HUES64 (cell line): ENCODE measurements around the gene FAM107A.

ENCODE experiments used
- H3K27ac ChIP-seq: 2 replicates; pipeline ENCODE4 v1.7.0; 2013; ENCODE audit warnings: low read depth, low read length, inconsistent platforms
- H3K27me3 ChIP-seq: 2 replicates; pipeline ENCODE4 v1.6.1; 2013; ENCODE audit warnings: mild to moderate bottlenecking, low read length; ENCODE audit not compliant: insufficient read depth
- H3K36me3 ChIP-seq: 2 replicates; pipeline ENCODE4 v1.6.1; 2013; ENCODE audit warnings: mild to moderate bottlenecking, low read length; ENCODE audit not compliant: insufficient read depth
- H3K4me1 ChIP-seq: 2 replicates; pipeline ENCODE4 v1.6.1; 2013; ENCODE audit warnings: mild to moderate bottlenecking, low read length, moderate library complexity; ENCODE audit not compliant: insufficient read depth
- H3K4me3 ChIP-seq: 2 replicates; pipeline ENCODE4 v1.5.1; 2013; ENCODE audit warnings: mild to moderate bottlenecking, low read length, moderate library complexity
- H3K9ac ChIP-seq: 2 replicates; pipeline ENCODE4 v1.6.1; 2013; ENCODE audit warnings: mild to moderate bottlenecking, low read depth, low read length
- H3K9me3 ChIP-seq: 2 replicates; pipeline ENCODE4 v1.6.1; 2013; ENCODE audit warnings: low read depth, low read length; ENCODE audit not compliant: insufficient read depth
- WGBS: fragments of 150-250, 120-280 bp; methylation state at CpG from one replicate; pipeline ENCODE4 v1.1.7; 2013; ENCODE audit warnings: missing lambda C conversion rate; 5-methylcytosine and 5-hydroxymethylcytosine counted together

FAM107A gene

DNA sequence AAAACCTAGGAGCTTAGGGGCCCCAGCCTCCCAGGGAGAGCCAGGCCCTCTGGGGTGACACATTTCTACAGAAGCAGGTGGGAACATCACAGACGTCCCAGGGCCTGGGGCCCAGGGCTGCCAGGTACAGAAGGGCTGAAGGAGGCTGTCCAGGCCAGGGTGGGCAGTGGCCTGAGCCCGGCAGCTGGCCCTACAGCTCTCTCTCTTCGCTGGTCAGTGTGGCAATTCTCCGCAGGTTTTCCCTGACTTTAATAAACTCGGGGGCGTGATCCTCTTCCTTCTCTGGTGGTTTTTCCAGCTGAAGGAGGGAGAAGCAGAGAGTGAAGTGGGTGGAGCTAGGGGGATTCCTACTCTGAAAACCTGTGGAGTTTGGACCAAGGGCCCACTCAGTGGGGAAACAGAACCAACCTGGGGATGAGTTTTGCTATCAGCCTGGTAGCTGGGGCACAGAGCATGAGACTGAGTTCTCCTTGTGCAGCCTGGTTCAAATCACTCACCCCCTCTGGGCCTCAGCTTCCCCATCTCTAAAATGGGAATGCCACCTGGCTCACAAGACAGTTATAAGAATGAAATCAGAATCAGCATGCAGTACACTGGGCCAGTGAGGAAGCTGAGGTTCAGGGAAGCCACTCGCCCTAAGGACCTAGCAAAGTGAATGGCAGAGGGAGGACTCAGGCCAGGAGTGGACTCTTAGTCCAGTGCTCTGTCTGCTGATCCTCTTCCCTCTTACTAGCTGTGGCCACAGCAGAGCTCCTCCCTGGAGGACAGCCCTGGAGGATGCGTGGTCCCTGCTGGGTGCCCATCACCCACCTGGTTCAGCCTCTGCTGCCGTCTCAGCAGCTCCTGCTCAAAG, 10.6 kb downstream of the FAM107A start:
- 86% methylated on average over 9 of the region's 9 CpGs for WGBS
- H3K27ac ChIP-seq, result no peak overlapping the region

DNA sequence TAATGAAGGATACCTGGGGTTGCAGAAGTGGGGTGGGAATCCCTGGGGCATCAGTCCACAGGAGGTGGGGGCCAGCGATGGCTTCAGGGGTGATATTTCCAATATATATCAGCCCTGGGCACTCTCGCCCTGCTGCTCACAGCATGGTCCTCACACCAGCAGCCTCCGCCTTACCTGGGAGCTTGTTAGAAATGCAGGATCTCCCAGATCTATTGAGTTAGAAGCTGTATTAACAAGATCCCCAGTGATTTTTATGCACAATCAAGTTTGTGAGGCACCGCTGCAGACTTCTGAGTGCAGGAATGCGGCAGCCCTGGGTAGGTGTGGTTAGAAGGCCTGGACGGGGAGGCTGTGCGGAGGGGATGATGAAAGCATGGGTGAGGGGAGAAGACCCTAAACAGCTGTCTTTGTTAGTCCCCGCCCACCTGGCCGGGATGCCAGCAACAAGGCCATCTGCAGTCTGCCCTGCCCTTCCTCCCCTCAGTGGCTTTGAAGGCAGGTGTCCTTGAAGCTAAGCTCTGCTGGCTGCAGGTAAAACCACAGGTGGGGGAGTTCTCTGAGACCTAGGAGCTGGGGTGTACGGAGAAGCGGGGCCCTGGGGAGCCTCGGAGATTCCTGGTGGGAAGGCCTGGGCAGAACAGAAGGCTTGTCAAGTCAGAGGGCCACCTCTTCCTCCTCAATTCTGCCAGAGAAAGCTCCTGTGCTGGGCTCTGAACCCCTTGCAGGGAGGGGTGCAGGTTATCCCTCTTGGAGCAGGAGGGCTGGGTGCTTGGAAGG, 11.4 kb downstream of the FAM107A start:
- Histone ChIP-seq H3K9me3 (no peaks in the 10 kb centered on the region), H3K27ac (peak overlapping the region; percentile 24; the same call in 1 of the 2 replicates), H3K4me3 (no peak overlapping the region), H3K4me1 (peaks cover 15% of the 10 kb centered on the region), H3K36me3 (no peaks in the 10 kb centered on the region), H3K27me3 (no peaks in the 10 kb centered on the region), H3K9ac (no peak overlapping the region; the same call in 1 of the 2 replicates)
- WGBS, result 51% methylated on average over 12 of the region's 12 CpGs

More for the DNA sequence above, 10.6 kb downstream of the FAM107A start:
- H3K9me3 ChIP-seq, result no peaks in the 10 kb centered on the region
- no peaks in the 10 kb centered on the region for H3K27me3 ChIP-seq
- peaks cover 15% of the 10 kb centered on the region for H3K4me1 ChIP-seq
- H3K4me3 ChIP-seq, result no peak overlapping the region
- no peak overlapping the region; the same call in 1 of the 2 replicates for H3K9ac ChIP-seq
- H3K36me3 ChIP-seq, result no peaks in the 10 kb centered on the region

DNA sequence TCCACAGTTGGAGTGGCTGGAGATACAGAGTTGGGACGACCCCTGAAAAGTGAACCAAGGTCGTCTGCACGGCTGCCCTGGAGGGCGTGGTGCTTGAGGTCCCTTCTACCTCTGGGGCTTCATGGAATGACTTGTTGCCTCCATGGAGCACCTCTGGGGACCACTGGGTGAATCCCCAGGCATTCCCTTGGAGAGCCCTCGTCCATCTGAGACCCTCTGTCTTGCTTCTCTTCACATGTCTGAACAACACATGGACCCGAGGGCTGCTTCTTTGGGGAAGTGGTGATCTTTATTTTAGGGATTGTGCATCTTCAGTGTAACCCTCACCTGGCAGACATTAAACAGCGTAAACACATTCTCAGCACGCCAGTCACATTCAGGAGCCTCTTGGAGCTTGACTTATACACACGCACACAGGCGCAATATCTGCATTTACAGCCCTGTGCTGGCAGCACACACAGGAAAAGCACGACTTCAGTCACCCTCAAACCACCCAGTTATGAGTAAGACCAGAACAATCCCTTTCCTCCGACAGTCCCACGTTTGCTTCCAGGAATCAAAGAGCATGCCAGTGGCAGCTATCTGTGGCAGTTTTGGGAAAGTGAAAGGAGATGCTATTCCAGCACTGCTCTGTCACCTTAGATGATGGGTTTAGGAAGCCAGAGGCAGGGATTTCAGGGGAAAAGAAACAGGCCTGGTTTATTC, 12.6 kb downstream of the FAM107A start:
- Histone ChIP-seq H3K27ac (no peak overlapping the region), H3K9ac (no peak overlapping the region), H3K36me3 (no peaks in the 10 kb centered on the region), H3K9me3 (no peaks in the 10 kb centered on the region), H3K4me3 (no peak overlapping the region), H3K27me3 (no peaks in the 10 kb centered on the region), H3K4me1 (peaks cover 15% of the 10 kb centered on the region)
- 85% methylated on average over 13 of the region's 13 CpGs for WGBS

DNA sequence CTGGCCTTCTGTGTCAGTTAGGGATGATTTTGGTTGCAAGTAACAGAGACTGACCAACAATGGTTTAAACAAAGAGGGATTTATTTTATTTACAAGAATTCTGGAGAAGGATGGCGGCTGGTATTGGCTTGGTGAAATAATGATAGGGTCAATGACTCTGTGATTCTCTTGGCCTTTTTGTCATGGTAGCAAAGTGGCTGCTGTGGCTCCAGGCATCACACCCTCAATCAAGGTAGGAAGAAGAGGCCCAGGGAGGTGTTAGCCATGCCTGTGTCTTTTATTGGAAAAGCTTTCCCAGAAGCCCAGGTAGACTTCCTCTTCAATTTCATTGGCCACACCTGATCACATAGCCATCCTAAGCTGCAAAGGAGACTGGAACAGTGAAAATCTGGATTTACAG, 13.1 kb downstream of the FAM107A start:
- Histone ChIP-seq H3K9ac (no peak overlapping the region), H3K36me3 (no peaks in the 10 kb centered on the region), H3K4me3 (no peak overlapping the region), H3K27me3 (no peaks in the 10 kb centered on the region), H3K27ac (no peak overlapping the region), H3K4me1 (peaks cover 15% of the 10 kb centered on the region), H3K9me3 (no peaks in the 10 kb centered on the region)
- 98% methylated on average over 1 of the region's 1 CpG for WGBS

DNA sequence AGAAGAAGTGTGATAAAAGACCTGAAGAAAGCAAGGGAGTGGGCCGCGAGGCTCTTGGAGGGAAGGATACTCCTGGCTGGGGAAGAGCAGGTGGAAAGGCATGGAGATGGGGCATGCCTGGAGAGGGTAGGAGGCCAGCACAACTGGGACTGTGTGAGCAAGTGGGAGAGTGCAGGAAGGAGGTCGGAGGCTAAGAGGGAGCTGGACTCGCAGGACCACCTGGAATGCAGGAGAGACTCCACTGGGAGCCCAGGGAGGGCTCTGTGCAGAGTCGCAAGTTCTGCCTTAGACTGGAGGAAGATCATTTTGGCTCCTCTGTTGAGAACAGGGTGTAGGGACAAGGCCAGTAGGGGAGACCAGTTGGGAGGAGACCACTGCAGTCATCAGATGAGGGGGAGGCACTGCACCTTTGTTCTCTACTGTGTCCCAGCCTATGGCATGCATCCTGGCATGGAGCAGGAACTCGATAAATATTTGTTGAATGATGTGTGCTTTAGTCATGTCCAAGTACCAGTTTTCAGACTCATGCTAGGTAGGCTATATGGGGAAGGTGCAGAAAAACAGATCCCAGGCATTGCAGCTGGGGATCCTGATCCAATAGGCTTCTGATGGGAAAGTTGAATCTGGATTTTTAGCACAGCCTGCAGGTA, 13.7 kb downstream of the FAM107A start:
- Histone ChIP-seq H3K36me3 (no peaks in the 10 kb centered on the region), H3K9ac (no peak overlapping the region), H3K9me3 (no peaks in the 10 kb centered on the region), H3K4me3 (no peak overlapping the region), H3K27ac (no peak overlapping the region), H3K4me1 (peaks cover 15% of the 10 kb centered on the region), H3K27me3 (no peaks in the 10 kb centered on the region)
- 77% methylated on average over 6 of the region's 6 CpGs for WGBS

DNA sequence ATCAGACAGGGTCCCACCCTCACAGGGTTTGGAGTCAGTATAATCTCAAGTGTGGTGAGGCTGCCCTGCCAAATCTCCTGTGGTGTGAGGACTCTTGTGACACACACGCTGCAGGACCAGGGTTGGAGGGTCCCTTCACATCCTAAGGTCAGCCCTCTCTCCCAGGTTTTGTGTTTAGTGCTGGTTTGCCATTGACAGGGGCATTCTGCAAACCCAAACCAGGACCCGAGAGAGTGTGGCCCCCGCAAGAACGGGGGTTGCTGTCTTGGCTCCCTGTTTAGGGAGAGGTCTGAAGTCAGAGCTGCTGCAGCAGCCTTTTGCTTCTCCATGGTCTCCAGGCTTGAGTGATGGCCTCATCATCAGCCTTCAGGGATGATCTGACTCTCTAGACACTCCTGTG, 14.7 kb downstream of the FAM107A start:
- WGBS, result 87% methylated on average over 4 of the region's 4 CpGs
- H3K27ac ChIP-seq, result no peak overlapping the region
- peaks cover 15% of the 10 kb centered on the region for H3K4me1 ChIP-seq
- H3K9ac ChIP-seq, result no peak overlapping the region
- H3K4me3 ChIP-seq, result no peak overlapping the region
- no peaks in the 10 kb centered on the region for H3K9me3 ChIP-seq
- no peaks in the 10 kb centered on the region for H3K36me3 ChIP-seq
- H3K27me3 ChIP-seq, result no peaks in the 10 kb centered on the region

DNA sequence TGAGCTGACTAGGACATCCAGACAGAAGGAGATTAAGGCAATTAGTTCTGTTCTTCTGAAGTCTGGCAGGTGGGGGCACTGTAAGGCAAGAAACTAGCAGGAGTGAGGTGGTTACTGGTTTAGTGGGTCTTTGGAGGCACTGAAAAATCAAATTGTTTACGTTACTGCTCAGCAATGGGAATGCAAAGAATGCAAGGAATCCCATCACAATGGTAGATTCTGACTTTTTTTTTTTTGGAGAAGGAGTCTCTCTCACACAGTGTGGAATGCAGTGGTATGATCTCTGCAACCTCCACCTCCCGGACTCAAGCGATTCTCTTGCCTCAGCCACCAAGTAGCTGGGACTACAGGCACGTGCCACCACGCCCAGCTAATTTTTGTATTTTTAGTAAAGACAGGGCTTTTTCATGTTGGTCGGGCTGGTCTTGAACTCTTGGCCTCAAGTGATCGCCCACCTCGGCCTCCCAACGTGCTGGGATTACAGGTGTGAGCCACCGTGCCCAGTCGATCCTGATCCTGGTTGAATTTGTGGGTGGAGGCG, 16.4 kb downstream of the FAM107A start:
- Histone ChIP-seq H3K9me3 (no peaks in the 10 kb centered on the region), H3K4me1 (peaks cover 9% of the 10 kb centered on the region), H3K4me3 (no peak overlapping the region), H3K9ac (no peak overlapping the region), H3K27me3 (no peaks in the 10 kb centered on the region), H3K36me3 (no peaks in the 10 kb centered on the region), H3K27ac (peak overlapping the region; percentile 80)
- WGBS, result 63% methylated on average over 12 of the region's 12 CpGs

DNA sequence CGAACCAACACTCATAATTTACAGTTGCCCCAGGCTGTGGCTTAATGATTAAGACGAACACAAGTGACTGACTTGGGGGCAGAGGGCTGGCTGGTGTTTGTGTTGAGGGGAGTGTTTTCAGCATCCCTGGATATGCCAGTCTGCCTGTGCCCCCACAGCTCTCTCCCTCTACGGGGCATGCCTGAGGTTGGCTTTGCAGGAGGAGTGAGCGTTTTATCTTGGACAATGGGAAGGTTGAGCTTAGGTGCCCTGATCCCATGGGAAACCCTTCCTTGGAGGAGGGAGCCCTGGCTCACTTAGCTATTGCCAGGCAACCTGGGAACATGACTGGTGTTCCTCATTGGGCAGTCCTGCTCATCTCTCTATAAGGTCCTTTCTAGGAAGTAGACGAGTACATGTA, 17.6 kb downstream of the FAM107A start:
- H3K27ac ChIP-seq, result no peak overlapping the region

DNA sequence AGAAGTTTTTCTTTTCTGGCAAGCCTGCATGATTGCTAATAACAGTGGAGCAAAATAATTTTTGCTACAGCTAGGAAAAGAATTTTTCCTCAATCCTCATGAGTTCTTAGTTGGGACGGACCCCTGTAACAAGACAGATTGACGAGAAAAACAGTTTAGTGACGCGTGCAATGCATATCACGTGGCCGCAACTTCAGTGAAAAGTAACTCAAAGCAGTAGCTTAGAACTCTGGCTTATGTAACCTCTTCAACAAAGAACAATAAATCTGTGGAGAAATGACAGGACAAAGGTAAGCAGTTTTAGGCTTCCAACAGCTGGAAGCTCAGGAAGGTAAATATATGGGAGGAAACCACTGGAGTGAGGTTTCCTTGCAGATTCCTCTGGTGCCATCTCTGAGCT, 19.7 kb downstream of the FAM107A start:
- Histone ChIP-seq H3K9me3 (0 out of 2 replicates have a peak, but pooled peaks cover 4% of the 10 kb centered on the region), H3K27ac (no peak overlapping the region), H3K4me3 (no peak overlapping the region), H3K4me1 (no peaks in the 10 kb centered on the region), H3K9ac (no peak overlapping the region), H3K27me3 (no peaks in the 10 kb centered on the region), H3K36me3 (no peaks in the 10 kb centered on the region)
- 91% methylated on average over 6 of the region's 6 CpGs for WGBS

More for the DNA sequence above, 17.6 kb downstream of the FAM107A start:
- no peaks in the 10 kb centered on the region for H3K9me3 ChIP-seq
- H3K4me1 ChIP-seq, result no peaks in the 10 kb centered on the region
- H3K27me3 ChIP-seq, result no peaks in the 10 kb centered on the region
- H3K9ac ChIP-seq, result no peak overlapping the region
- no peak overlapping the region for H3K4me3 ChIP-seq
- H3K36me3 ChIP-seq, result no peaks in the 10 kb centered on the region
- WGBS, result 70% methylated on average over 4 of the region's 5 CpGs

DNA sequence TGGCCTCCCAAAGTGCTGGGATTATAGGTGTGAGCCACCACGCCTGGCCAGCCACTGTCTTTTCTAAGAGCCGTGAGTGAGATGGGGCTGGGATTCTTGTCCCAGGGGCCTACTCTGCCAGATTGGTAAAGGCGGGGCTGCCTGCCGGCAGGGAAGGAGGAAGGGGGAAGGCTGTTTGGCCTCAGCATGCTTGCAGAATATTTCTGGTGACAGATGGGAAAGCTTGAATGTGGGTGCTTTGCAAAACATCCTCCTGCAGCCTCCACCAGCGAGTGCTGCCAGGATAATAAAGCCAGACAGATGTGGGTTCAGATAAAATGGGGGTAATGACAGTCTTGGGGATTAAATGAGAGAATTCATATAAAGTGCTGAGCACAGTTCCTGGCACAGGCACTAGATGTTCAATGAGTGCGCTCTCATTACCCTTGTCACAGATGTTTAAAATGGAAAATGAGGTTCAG, 20.4 kb downstream of the FAM107A start:
- Histone ChIP-seq H3K36me3 (no peaks in the 10 kb centered on the region), H3K27me3 (no peaks in the 10 kb centered on the region), H3K4me3 (no peak overlapping the region), H3K4me1 (no peaks in the 10 kb centered on the region), H3K9ac (no peak overlapping the region), H3K9me3 (peaks cover 4% of the 10 kb centered on the region; the same call in 1 of the 2 replicates), H3K27ac (no peak overlapping the region)
- WGBS, result 71% methylated on average over 6 of the region's 6 CpGs
